Head of caudate nucleus (tissue), 42 donors: ENCODE measurements around the gene DEPP1.

ENCODE experiments used
- DNase-seq, 42 donors: peaks; one replicate each; pipeline versions ENCODE4 v3.0.0 to v3.0.0-alpha.2; 2020 to 2021; ENCODE audit warnings: mixed read lengths in 7 of 42
- intact Hi-C: fragments of 100-400 bp; cut with DNase I; formaldehyde crosslinking; loops from one replicate; pipeline ENCODE4 v1.15.0; 2022

The DEPP1 gene

GRCh38 chr10:44960088-44960460 lies 18.5 kb downstream of the DEPP1 start:
- intact Hi-C loops: no loop called here
- peak in 6 of 42 donors; percentile 13 to 55 (median 34) for DNase-seq

- intact Hi-C loops: no loop called here
- peak; percentile 76 to 98 (median 96) for DNase-seq
These were observed 19.1 kb downstream of the DEPP1 start, which contains the start of gene RASSF4 for GRCh38 chr10:44959247-44960087. Gene RASSF4, plus strand, starts transcription at chr10:44959802. Its CDS starts 10,401 bp downstream, at chr10:44970203.

GRCh38 chr10:44958898-44959246 lies 19.7 kb downstream of the DEPP1 start:
- intact Hi-C loops: no loop called here
- peak in 1 of 42 donors; percentile 4 for DNase-seq

- intact Hi-C loops: no loop called here
- peak in 13 of 42 donors; percentile 6 to 67 (median 17) for DNase-seq
These were observed 20.3 kb downstream of the DEPP1 start for GRCh38 chr10:44958196-44958897.

GRCh38 chr10:44956717-44957706 lies 21.6 kb downstream of the DEPP1 start:
- intact Hi-C loops: no loop called here
- DNase-seq: peak in 4 of 42 donors; percentile 1 to 7 (median 3)

GRCh38 chr10:44956226-44956625 lies 22.4 kb downstream of the DEPP1 start:
- intact Hi-C loops: no loop called here
- peak in 3 of 42 donors; percentile 0 to 8 (median 1) for DNase-seq

GRCh38 chr10:44955413-44956070 lies 23.1 kb downstream of the DEPP1 start:
- intact Hi-C loops: no loop called here
- DNase-seq: peak in 7 of 42 donors; percentile 1 to 41 (median 10)

GRCh38 chr10:44954962-44955361 lies 23.6 kb downstream of the DEPP1 start:
- no peak for DNase-seq
- intact Hi-C loops: no loop called here

GRCh38 chr10:44954042-44954441 lies 24.6 kb downstream of the DEPP1 start:
- intact Hi-C loops: no loop called here
- DNase-seq: peak in 1 of 42 donors; percentile 7

- DNase-seq: peak in 2 of 42 donors; percentile 2 to 9
- intact Hi-C loops: no loop called here
These were observed 25.8 kb downstream of the DEPP1 start for GRCh38 chr10:44952779-44953231.

- intact Hi-C loops: no loop called here
- DNase-seq: peak in 2 of 42 donors; percentile 1 to 3
These were observed 26.9 kb downstream of the DEPP1 start for GRCh38 chr10:44951576-44952226.

GRCh38 chr10:44950326-44951225 lies 28.0 kb downstream of the DEPP1 start:
- peak in 4 of 42 donors; percentile 4 to 39 (median 6) for DNase-seq
- intact Hi-C loops: no loop called here

- peak in 4 of 42 donors; percentile 5 to 38 (median 12) for DNase-seq
These were observed 28.7 kb downstream of the DEPP1 start for GRCh38 chr10:44949915-44950314.

GRCh38 chr10:44949127-44949802 lies 29.3 kb downstream of the DEPP1 start:
- intact Hi-C loops: no loop called here
- peak in 2 of 42 donors; percentile 1 to 4 for DNase-seq

More at GRCh38 chr10:44949915-44950314, 28.7 kb downstream of the DEPP1 start:
- intact Hi-C loops: no loop called here

- intact Hi-C loops: no loop called here
- peak in 1 of 42 donors; percentile 4 for DNase-seq
These were observed 30.0 kb downstream of the DEPP1 start for GRCh38 chr10:44948642-44949041.
